Measurements from ENCODE around the gene CD226. TPM values are rescaled to one million over a fixed set of nuclear protein-coding genes. Genes with fewer than 3 reads are reported as not detected.

CD226 gene
- total and polyA plus RNA-seq, 2 of the 13 experiments (the other 11 are each of a cell fraction or from before 2014, with no cell fraction given), result 0.13 to 0.77 TPM

GRCh38 chr18:69900941-69901340, 46.7 kb downstream of the CD226 start:
- H3K27ac ChIP-seq (ENCODE audit: extremely low read length, insufficient read depth, low read length), result no peak overlapping the region
- whole genome bisulfite sequencing (ENCODE audit: low lambda C conversion rate), result 74% methylated on average over 2 of the region's 2 CpGs
- peaks cover 13% of the 10 kb centered on the region for H3K4me1 ChIP-seq (ENCODE audit: insufficient read depth, low read length)
- no peaks in the 10 kb centered on the region; a peak in 1 of 5 replicates for H3K27me3 ChIP-seq (ENCODE audit: control insufficient read depth in 1 of 2, insufficient read depth in 2 of 2, low read length in 2 of 2)
- intact Hi-C loops (cut with micrococcal nuclease; ENCODE audit: unreplicated experiment) (no loop called here), in situ Hi-C loops (cut with HindIII; ENCODE audit: extremely low pct_ligation_motif_present, low pct_unique_long_range_greater_than_20kb) (no loop called here)
- no peaks in the 10 kb centered on the region for H3K79me2 ChIP-seq (ENCODE audit: insufficient read depth, low read length)
- H3K36me3 ChIP-seq (replicated peaks in 1 of 2; ENCODE audit: control insufficient read depth in 1 of 2, insufficient read depth in 2 of 2, low read length in 2 of 2), result no peaks in the 10 kb centered on the region
- DNase-seq (ENCODE audit: low spot score) (no peak), ATAC-seq (no peak), FAIRE-seq (no peak)
- H3K9ac ChIP-seq (ENCODE audit: insufficient read depth, low read depth, low read length), result no peak overlapping the region
- POLR2A ChIA-PET, result no interaction called here
- CTCF ChIA-PET (ENCODE audit: low intra/inter-chr PET ratio, low total read pairs), result no interaction called here
- no peak overlapping the region for H3K4me2 ChIP-seq (ENCODE audit: low read depth, low read length)
- no peak overlapping the region for H3K4me3 ChIP-seq (replicated peaks in 1 of 3; ENCODE audit: insufficient read depth in 1 of 3, low read depth in 2 of 3, low read length in 3 of 3)
- no peaks in the 10 kb centered on the region for H4K20me1 ChIP-seq (ENCODE audit: insufficient read depth, low read length)
- no peaks in the 10 kb centered on the region for H3K9me3 ChIP-seq (ENCODE audit: low read length)
- no TSS peak for BruUV-seq (replicated peaks)
- H2AFZ ChIP-seq (ENCODE audit: low read length), result no peak overlapping the region
- TF ChIP-seq SNAPC5 (CRISPR knock-in tag; IDR thresholded peaks at IDR 0.05; ENCODE audit: borderline replicate concordance), result no peak
- TF ChIP-seq ZSCAN12 (CRISPR knock-in tag; IDR thresholded peaks at IDR 0.05), result no peak
- no peak for TF ChIP-seq NCOR1 (IDR thresholded peaks at IDR 0.05; ENCODE audit: borderline replicate concordance, low read length)
- TF ChIP-seq HOXA5 (CRISPR knock-in tag; IDR thresholded peaks at IDR 0.05), result no peak
- TF ChIP-seq ZNF775 (CRISPR knock-in tag; IDR thresholded peaks at IDR 0.05; ENCODE audit: borderline replicate concordance), result no peak
- TF ChIP-seq ZNF138 (CRISPR knock-in tag; IDR thresholded peaks at IDR 0.05; ENCODE audit: low read depth), result no peak
- no peak for TF ChIP-seq ZBTB38 (CRISPR knock-in tag; IDR thresholded peaks at IDR 0.05)
- TF ChIP-seq GATA4 (IDR thresholded peaks at IDR 0.05; ENCODE audit: borderline replicate concordance, low read depth), result no peak
- TF ChIP-seq AKNA (CRISPR knock-in tag; IDR thresholded peaks at IDR 0.05; ENCODE audit: borderline replicate concordance), result no peak
- no peak for TF ChIP-seq GMEB1 (CRISPR knock-in tag; IDR thresholded peaks at IDR 0.05; ENCODE audit: borderline replicate concordance)
- TF ChIP-seq ZNF343 (CRISPR knock-in tag; IDR thresholded peaks at IDR 0.05), result no peak
- no peak for TF ChIP-seq AHDC1 (CRISPR knock-in tag; IDR thresholded peaks at IDR 0.05; ENCODE audit: borderline replicate concordance)
- TF ChIP-seq KLF16 (CRISPR knock-in tag; IDR thresholded peaks at IDR 0.05), result no peak
